Fibroblast of skin of right biceps (primary cell): ENCODE measurements around the gene WNT5B.
"Not testable (repeated sequence)": the region's sequence is repeated elsewhere in the genome, so short reads cannot be mapped to it uniquely, and the experiment has no call there.

Experiments
- DNase-seq: peaks from one replicate; pipeline ENCODE4 v3.0.0-alpha.2; 2013

The WNT5B gene

GRCh38 chr12:1602706-1603105 is 26.3 kb upstream of the WNT5B start:
- DNase-seq = not testable (repeated sequence)

GRCh38 chr12:1603269-1603993 is 25.6 kb upstream of the WNT5B start:
- peak; percentile 47 for DNase-seq

- DNase-seq = no peak
Observed at GRCh38 chr12:1604464-1604863, 24.6 kb upstream of the WNT5B start.

- peak; percentile 81 for DNase-seq
Observed at GRCh38 chr12:1605129-1606020, 23.7 kb upstream of the WNT5B start.

GRCh38 chr12:1606021-1606622 is 22.9 kb upstream of the WNT5B start:
- peak; percentile 92 for DNase-seq

GRCh38 chr12:1607940-1608712 is 20.9 kb upstream of the WNT5B start:
- peak; percentile 68 for DNase-seq

GRCh38 chr12:1608713-1609119 is 20.3 kb upstream of the WNT5B start:
- DNase-seq = no peak

GRCh38 chr12:1610072-1610643 is 18.9 kb upstream of the WNT5B start:
- no peak for DNase-seq

GRCh38 chr12:1611803-1612572 is 17.0 kb upstream of the WNT5B start:
- DNase-seq = peak; percentile 91

GRCh38 chr12:1613860-1614259 is 15.2 kb upstream of the WNT5B start:
- no peak for DNase-seq

- no peak for DNase-seq
Observed at GRCh38 chr12:1614360-1614759, 14.7 kb upstream of the WNT5B start.

GRCh38 chr12:1616233-1617066 is 12.6 kb upstream of the WNT5B start:
- no peak for DNase-seq

- peak; percentile 47 for DNase-seq
Observed at GRCh38 chr12:1618489-1618888, 10.5 kb upstream of the WNT5B start.

- DNase-seq = no peak
Observed at GRCh38 chr12:1619159-1619558, 9.9 kb upstream of the WNT5B start.

GRCh38 chr12:1619587-1619986 is 9.4 kb upstream of the WNT5B start:
- no peak for DNase-seq

GRCh38 chr12:1620092-1620491 is 8.9 kb upstream of the WNT5B start:
- no peak for DNase-seq

GRCh38 chr12:1622406-1622805 is 6.6 kb upstream of the WNT5B start:
- DNase-seq = no peak

- DNase-seq = no peak
Observed at GRCh38 chr12:1629338-1630132, 504 bp downstream of the WNT5B start.

GRCh38 chr12:1630133-1630826 is 1.2 kb downstream of the WNT5B start:
- peak; percentile 39 for DNase-seq
